K562 (cell line): ENCODE results near the gene JMJD1C. TPM values are rescaled to one million over a fixed set of nuclear protein-coding genes. Genes with fewer than 3 reads are reported as not detected.

Experiments
- ATAC-seq: fragments of 200-7000 bp; cut with Tn5 transposase; 3 replicates; pipeline ENCODE4 v1.9.1; 2020; ENCODE audit warnings: moderate library complexity
- BruUV-seq: library from RNA; stranded (reverse); fragments of 400-500 nt; replicated peaks from 2 replicates; lab custom pipeline; 2021; lab: Mats Ljungman, UMichigan
- CTCF ChIA-PET: fragments of 300-600 bp; formaldehyde crosslinking; extraction: SDS; loops from one replicate; lab custom pipeline; 2021; ENCODE audit warnings: low intra/inter-chr PET ratio; lab: Yijun Ruan, JAX
- POLR2A ChIA-PET: fragments of 300-600, 350-650 bp; sonication (Branson Sonifier 250); formaldehyde crosslinking; extraction: SDS; loops from one replicate; lab custom pipeline; 2021; ENCODE audit warnings: antibody characterized with exemption, inconsistent platforms; lab: Yijun Ruan, JAX
- DNase-seq, 4 experiments: peaks; one replicate each; pipeline versions ENCODE4 v3.0.0 to v3.0.0-alpha.2; 2011 to 2018; ENCODE audit warnings: low spot score in 3 of 4, mixed read lengths in 3 of 4; ENCODE audit errors: extremely low read depth in 1 of 4
- FAIRE-seq: peaks from 2 replicates; lab custom pipeline; 2011; peaks lifted over from hg19 to GRCh38; lab: Jason Lieb, UNC
- H2AFZ ChIP-seq: 2 replicates; pipeline ENCODE4 v1.6.0; 2011; ENCODE audit warnings: low read depth, low read length, control low read depth, inconsistent platforms
- H3K27ac ChIP-seq: fragments of 200-600 bp; 3 replicates; pipeline ENCODE4 v1.8.0; 2011; ENCODE audit warnings: low read depth, mild to moderate bottlenecking, control low read depth, inconsistent platforms, low read length, moderate library complexity, mixed read lengths; ENCODE audit errors: extremely low read depth
- H3K27me3 ChIP-seq, 2 experiments: fragments of 300-600 bp in 1 of 2; 2 replicates in 1 of 2; 3 replicates in 1 of 2; pipeline versions ENCODE4 v1.6.0 to v1.8.0; 2011; ENCODE audit warnings: inconsistent platforms in 2 of 2, low read length in 2 of 2, mild to moderate bottlenecking in 1 of 2, mixed read lengths in 1 of 2, moderate library complexity in 1 of 2; ENCODE audit not compliant: control insufficient read depth in 2 of 2, insufficient read depth in 2 of 2
- H3K36me3 ChIP-seq: fragments of 300-600 bp; 3 replicates; pipeline ENCODE4 v1.8.0; 2011; ENCODE audit warnings: mild to moderate bottlenecking, low read length, inconsistent platforms; ENCODE audit not compliant: control insufficient read depth, insufficient read depth
- H3K4me1 ChIP-seq, 2 experiments: fragments of 200-600 bp in 1 of 2; replicated peaks in 1 of 2; 2 replicates in 1 of 2; 3 replicates in 1 of 2; pipeline versions ENCODE4 v1.5.1 to v1.8.0; 2011; ENCODE audit warnings: inconsistent platforms in 2 of 2, low read length in 2 of 2, mild to moderate bottlenecking in 1 of 2, mixed read lengths in 1 of 2, moderate library complexity in 1 of 2; ENCODE audit not compliant: control insufficient read depth in 2 of 2, insufficient read depth in 2 of 2
- H3K4me2 ChIP-seq: 2 replicates; pipeline ENCODE4 v1.6.1; 2011; ENCODE audit warnings: low read length, control low read depth, inconsistent platforms, mixed read lengths; ENCODE audit not compliant: insufficient read depth
- H3K4me3 ChIP-seq: fragments of 200-600 bp; sonication (generic), shearing (Covaris generic); 2 replicates; pipeline ENCODE4 v1.5.1; 2016; ENCODE audit warnings: control low read depth, inconsistent platforms
- H3K79me2 ChIP-seq: fragments of 200-600 bp; 3 replicates; pipeline ENCODE4 v1.8.0; 2011; ENCODE audit warnings: low read length, inconsistent platforms; ENCODE audit not compliant: control insufficient read depth, insufficient read depth
- H3K9ac ChIP-seq, 2 experiments: 2 replicates each; pipeline versions ENCODE4 v1.6.0 to v1.6.1; 2011; ENCODE audit warnings: low read depth in 2 of 2, low read length in 2 of 2, control low read depth in 1 of 2, inconsistent platforms in 1 of 2, mild to moderate bottlenecking in 1 of 2, mixed read lengths in 1 of 2; ENCODE audit not compliant: insufficient read depth in 1 of 2
- H3K9me1 ChIP-seq: one replicate; pipeline ENCODE4 v1.6.0; 2011; ENCODE audit warnings: inconsistent platforms, mild to moderate bottlenecking, low read length, moderate library complexity; ENCODE audit not compliant: control insufficient read depth, insufficient read depth
- H3K9me3 ChIP-seq: replicated peaks from 2 replicates; pipeline ENCODE4 v1.5.1; 2011; ENCODE audit warnings: low read depth, low read length, inconsistent platforms; ENCODE audit not compliant: control insufficient read depth, insufficient read depth
- H4K20me1 ChIP-seq: replicated peaks from 2 replicates; pipeline ENCODE4 v1.6.1; 2011; ENCODE audit warnings: low read length, inconsistent platforms, mixed read lengths; ENCODE audit not compliant: control insufficient read depth, insufficient read depth
- CEBPB ChIP-seq: fragments of 450-650 bp; IDR thresholded peaks from 2 replicates; pipeline ENCODE4 v1.6.1; 2016; ENCODE audit warnings: missing genetic modification characterization, missing compliant biosample characterization
- CEBPG ChIP-seq, 3 experiments: fragments of 200-800 bp in 1 of 3; sonication (Bioruptor generic) in 1 of 3; sonication (generic) in 1 of 3; formaldehyde crosslinking in 1 of 3; IDR thresholded peaks in 2 of 3; conservative IDR thresholded peaks in 1 of 3; 2 replicates each; pipeline versions ENCODE4 v1.6.1 to v1.8.0; 2016 to 2022; ENCODE audit warnings: missing compliant biosample characterization in 2 of 3, missing genetic modification characterization in 2 of 3, mild to moderate bottlenecking in 1 of 3, missing genetic modification reagents in 1 of 3
- KLF6 ChIP-seq: fragments of 250-450 bp; sonication (Bioruptor Pico); IDR thresholded peaks from 2 replicates; pipeline ENCODE4 v1.4.0; 2020; ENCODE audit warnings: mild to moderate bottlenecking, moderate library complexity, borderline replicate concordance
- NFRKB ChIP-seq: fragments of 450-650 bp; IDR thresholded peaks from 2 replicates; pipeline ENCODE4 v1.6.1; 2016; ENCODE audit warnings: low read depth
- TAL1 ChIP-seq: fragments of 450-650 bp; IDR thresholded peaks from 2 replicates; pipeline ENCODE4 v1.6.1; 2016; ENCODE audit warnings: mild to moderate bottlenecking
- ZNF316 ChIP-seq: fragments of 450-650 bp; IDR thresholded peaks from 2 replicates; pipeline ENCODE4 v1.6.1; 2016
- WGBS: fragments of 100-300 bp; shearing (Covaris generic); methylation state at CpG from one replicate; pipeline ENCODE4 v1.1.6; 2016; ENCODE audit warnings: low coverage, mixed read lengths; ENCODE audit not compliant: insufficient coverage; ENCODE audit errors: missing lambda C conversion rate; 5-methylcytosine and 5-hydroxymethylcytosine counted together
- in situ Hi-C: fragments of 300-500 bp; cut with MboI; formaldehyde crosslinking; loops from 4 replicates; pipeline ENCODE4 v1.15.0; 2018; ENCODE audit warnings: inconsistent platforms, mixed read lengths
- intact Hi-C: fragments of 100-400 bp; cut with micrococcal nuclease; formaldehyde crosslinking; loops from 2 replicates; pipeline ENCODE4 v1.14.2; 2022
- polyA plus RNA-seq, 8 experiments: library from polyadenylated mRNA; depleted of rRNA in 4 of 8; stranded (reverse) in 5 of 8; unstranded in 3 of 8; fragments of >200 nt; fragmentation: Nextera tagmentation in 2 of 8; fragmentation: Illumina TruSeq in 1 of 8; extraction: Ambion mirVana in 2 of 8; extraction: Trizol in 1 of 8; gene quantifications; 2 replicates each; pipeline versions ENCODE4 v1.2.1 to v1.2.3, GENCODE V29; 2011 to 2014; ENCODE audit warnings: inconsistent platforms in 1 of 8, missing spikeins in 1 of 8
- total RNA-seq, 7 experiments: library from RNA; depleted of rRNA in 6 of 7; stranded (reverse); fragments of >200 nt in 6 of 7; fragmentation: Illumina TruSeq in 2 of 7; extraction: Trizol in 2 of 7; gene quantifications; 2 replicates each; pipeline versions ENCODE4 v1.2.1 to v1.2.3, GENCODE V29; 2011 to 2021; ENCODE audit warnings: low replicate concordance in 1 of 7

JMJD1C gene
- total and polyA plus RNA-seq, 9 of the 15 experiments (the other 6 are each of a cell fraction or from before 2014, with no cell fraction given): 25.3 to 68.0 (median 47.2) TPM

DNA sequence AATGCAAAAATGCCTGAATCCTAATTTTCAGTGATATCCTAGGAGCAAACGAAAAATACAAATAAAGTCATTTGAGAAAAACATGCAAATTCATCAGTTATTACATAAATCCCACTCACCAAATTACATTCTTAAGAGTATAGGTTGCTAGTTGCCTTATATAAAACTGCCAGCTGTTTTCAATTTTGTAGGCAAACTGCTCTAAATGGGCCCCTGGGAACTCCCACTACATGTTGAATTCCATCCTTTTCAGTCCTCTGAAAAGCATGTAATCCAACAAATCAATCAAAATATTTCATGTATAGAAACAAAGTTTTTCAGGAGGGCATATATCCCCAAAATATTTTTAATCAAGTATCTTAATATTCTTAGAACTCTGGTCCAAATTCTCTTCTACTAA is 2.1 kb upstream of the JMJD1C start:
- CTCF ChIA-PET: no interaction called here
- H3K4me3 ChIP-seq: no peak overlapping the region
- H3K9me3 ChIP-seq: no peaks in the 10 kb centered on the region
- H3K27ac ChIP-seq: no peak overlapping the region
- H2AFZ ChIP-seq: no peak overlapping the region
- H3K27me3 ChIP-seq: no peaks in the 10 kb centered on the region
- no peak overlapping the region for H3K9ac ChIP-seq
- BruUV-seq: no TSS peak
- TF ChIP-seq ZNF316: peak; percentile 40; the same call in 1 of the 2 replicates
- TF ChIP-seq TAL1: no peak
- TF ChIP-seq KLF6 (CRISPR knock-in tag): no peak
- TF ChIP-seq NFRKB: no peak
- no peak for TF ChIP-seq CEBPG (CRISPR knock-in tag; IDR thresholded peaks at IDR 0.05)
- TF ChIP-seq CEBPG (tag; conservative IDR thresholded peaks at IDR 0.05 in 1 of 2, IDR thresholded peaks at IDR 0.05 in 1 of 2): 0 out of 4 replicates have a peak, but pooled peaks of 1 of the 2 experiments have one; percentile 10
- 0 out of 2 replicates have a peak, but pooled peaks have one; percentile 13 for TF ChIP-seq CEBPB (tag)
- TF ChIP-seq, all 486 proteins: peak for 3
- intact Hi-C loops (loop anchor here (5.0 kb wide), 1 partner anchor 251 kb away; no protein-coding TSS in a partner anchor), in situ Hi-C loops (no loop called here)
- no peaks in the 10 kb centered on the region for H3K36me3 ChIP-seq
- POLR2A ChIA-PET: interaction anchor here (0.6 to 1.6 kb wide), 3 partner anchors 9 to 71 kb away, joined by 3 to 5 read pairs (median 3); no protein-coding TSS in a partner anchor
- no peaks in the 10 kb centered on the region for H4K20me1 ChIP-seq
- DNase-seq (no peak), FAIRE-seq (no peak), ATAC-seq (no peak)
- H3K4me2 ChIP-seq: no peak overlapping the region
- H3K4me1 ChIP-seq: peaks cover 0 to 19% of the 10 kb centered on the region in 2 experiments; a peak in 4 of 5 replicates
- WGBS: 30% methylated on average over 1 of the region's 1 CpG
- no peaks in the 10 kb centered on the region for H3K9me1 ChIP-seq
- H3K79me2 ChIP-seq: peaks cover 68% of the 10 kb centered on the region
